ENCODE data around the gene INO80C. TPM values are rescaled to one million over a fixed set of nuclear protein-coding genes. Genes with fewer than 3 reads are reported as not detected.

Gene INO80C
- total RNA-seq, 1 donor from 2014 or later: 25.8 TPM

- Histone ChIP-seq H3K4me3 (no peak overlapping the region), H3K9me3 (no peaks in the 10 kb centered on the region), H3K27me3 (ENCODE audit: low read depth) (no peaks in the 10 kb centered on the region), H3K36me3 (no peaks in the 10 kb centered on the region), H3K4me1 (peaks cover 9% of the 10 kb centered on the region), H3K27ac (no peak overlapping the region)
- DNase-seq (no peak), ATAC-seq (no peak)
- intact Hi-C loops (cut with DNase I): no loop called here
- no peak for TF ChIP-seq CTCF (IDR thresholded peaks at IDR 0.05)
Measured at GRCh38 chr18:35432565-35433001, 65.2 kb downstream of the INO80C start.

GRCh38 chr18:35431374-35431741 lies 66.4 kb downstream of the INO80C start:
- H3K9me3 ChIP-seq: no peaks in the 10 kb centered on the region
- ATAC-seq (no peak), DNase-seq (no peak)
- no peak for TF ChIP-seq CTCF (IDR thresholded peaks at IDR 0.05)
- H3K4me1 ChIP-seq: peaks cover 9% of the 10 kb centered on the region
- no peaks in the 10 kb centered on the region for H3K27me3 ChIP-seq (ENCODE audit: low read depth)
- no peak overlapping the region for H3K27ac ChIP-seq
- intact Hi-C loops (cut with DNase I): no loop called here
- H3K4me3 ChIP-seq: no peak overlapping the region
- H3K36me3 ChIP-seq: no peaks in the 10 kb centered on the region

GRCh38 chr18:35430721-35431373 lies 66.9 kb downstream of the INO80C start:
- H3K9me3 ChIP-seq: no peaks in the 10 kb centered on the region
- intact Hi-C loops (cut with DNase I): no loop called here
- TF ChIP-seq CTCF (IDR thresholded peaks at IDR 0.05): no peak
- ATAC-seq (peak in 1 of 2 donors; percentile 15), DNase-seq (no peak)
- no peak overlapping the region for H3K4me3 ChIP-seq
- H3K27me3 ChIP-seq (ENCODE audit: low read depth): no peaks in the 10 kb centered on the region
- H3K27ac ChIP-seq: no peak overlapping the region
- H3K36me3 ChIP-seq: no peaks in the 10 kb centered on the region
- H3K4me1 ChIP-seq: peaks cover 9% of the 10 kb centered on the region

- H3K36me3 ChIP-seq: no peaks in the 10 kb centered on the region
Measured at GRCh38 chr18:35426786-35427185, 71.0 kb downstream of the INO80C start.

GRCh38 chr18:35424356-35424755 lies 73.4 kb downstream of the INO80C start:
- TF ChIP-seq CTCF (IDR thresholded peaks at IDR 0.05): no peak
- Histone ChIP-seq H3K27me3 (ENCODE audit: low read depth) (no peaks in the 10 kb centered on the region), H3K36me3 (no peaks in the 10 kb centered on the region), H3K4me3 (no peak overlapping the region), H3K4me1 (no peaks in the 10 kb centered on the region), H3K27ac (no peak overlapping the region), H3K9me3 (no peaks in the 10 kb centered on the region)
- ATAC-seq: no peak
- intact Hi-C loops (cut with DNase I): no loop called here
- DNase-seq: no peak

More at GRCh38 chr18:35426786-35427185, 71.0 kb downstream of the INO80C start:
- no peak overlapping the region for H3K27ac ChIP-seq
- no peaks in the 10 kb centered on the region for H3K9me3 ChIP-seq
- no peak for DNase-seq
- TF ChIP-seq CTCF (IDR thresholded peaks at IDR 0.05): no peak
- no peak for ATAC-seq
- peaks cover 9% of the 10 kb centered on the region for H3K4me1 ChIP-seq
- no peak overlapping the region for H3K4me3 ChIP-seq
- intact Hi-C loops (cut with DNase I): no loop called here
- no peaks in the 10 kb centered on the region for H3K27me3 ChIP-seq (ENCODE audit: low read depth)

All from lower lobe of right lung (tissue), 2 donors.